Activated CD4-positive, alpha-beta T cell treated with anti-CD3 and anti-CD28 coated beads for 36 hours (primary cell): ENCODE data around the gene CLIP3. TPM values are rescaled to one million over a fixed set of nuclear protein-coding genes. Genes with fewer than 3 reads are reported as not detected.
A peak's percentile ranks its signal among the peaks of the same experiment; 100 is the strongest.
"Not testable (repeated sequence)": the region's sequence is repeated elsewhere in the genome, so short reads cannot be mapped to it uniquely, and the experiment has no call there.

ENCODE experiments used
- ATAC-seq: fragments of 200-7000 bp; cut with Tn5 transposase; one replicate; pipeline ENCODE4 v1.10.0; 2021; ENCODE audit warnings: mild to moderate bottlenecking, moderate library complexity
- CTCF ChIA-PET: fragments of 350-600 bp; sonication (Branson Sonifier 250); formaldehyde crosslinking; loops from one replicate; lab custom pipeline; 2021; ENCODE audit warnings: antibody characterized with exemption; lab: Charles Lee
- POLR2A ChIA-PET: fragments of 350-600 bp; sonication (Branson Sonifier 250); formaldehyde crosslinking; loops from one replicate; lab custom pipeline; 2021; ENCODE audit warnings: antibody characterized with exemption, inconsistent platforms; lab: Charles Lee
- DNase-seq: peaks from one replicate; pipeline ENCODE4 v3.0.0-alpha.2; 2020
- H3K27ac Mint-ChIP-seq: one replicate; pipeline ENCODE4 v1.8.0; 2021; ENCODE audit warnings: mixed read lengths
- H3K27me3 Mint-ChIP-seq: one replicate; pipeline ENCODE4 v1.8.0; 2021; ENCODE audit warnings: mixed read lengths
- H3K36me3 Mint-ChIP-seq: one replicate; pipeline ENCODE4 v1.8.0; 2021; ENCODE audit warnings: low read depth, mixed read lengths
- H3K4me1 Mint-ChIP-seq: one replicate; pipeline ENCODE4 v1.8.0; 2021; ENCODE audit warnings: mixed read lengths
- H3K4me3 Mint-ChIP-seq: one replicate; pipeline ENCODE4 v1.8.0; 2021; ENCODE audit warnings: mild to moderate bottlenecking, moderate library complexity, mixed read lengths
- H3K9me3 Mint-ChIP-seq: one replicate; pipeline ENCODE4 v1.8.0; 2021; ENCODE audit warnings: low read depth, mixed read lengths
- intact Hi-C, 2 experiments: fragments of 100-400 bp; cut with DNase I in 1 of 2; cut with micrococcal nuclease in 1 of 2; formaldehyde crosslinking; loops; one replicate each; pipeline versions ENCODE4 v1.14.2 to v1.15.1; 2022 to 2024; cut with DNase I, micrococcal nuclease
- total RNA-seq, 2 experiments: library from RNA; stranded (reverse); gene quantifications; one replicate each; pipeline ENCODE4 v1.2.3, GENCODE V29; 2021

The CLIP3 gene
- total RNA-seq, 2 experiments from 2014 or later: 0.16 to 0.42 TPM

DNA sequence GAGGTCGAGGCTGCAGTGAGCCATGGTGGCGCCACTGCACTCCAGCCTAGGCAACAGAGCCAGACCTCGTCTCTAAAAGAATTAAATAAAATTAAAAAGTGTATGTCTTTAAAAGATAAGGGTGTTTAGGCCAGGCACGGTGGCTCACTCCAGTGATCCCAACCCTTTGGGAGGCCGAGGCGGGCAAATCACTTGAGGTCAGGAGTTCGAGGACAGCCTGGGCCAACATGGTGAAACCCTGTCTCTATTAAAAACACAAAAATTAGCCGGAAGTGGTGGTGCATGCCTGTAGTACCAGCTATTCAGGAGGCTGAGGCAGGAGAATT is 45.1 kb downstream of the CLIP3 start:
- no peaks in the 10 kb centered on the region for H3K36me3 Mint-ChIP-seq
- intact Hi-C loops: no loop called here

GRCh38 chr19:35986664-35987570 is 45.8 kb downstream of the CLIP3 start:
- H3K4me3 Mint-ChIP-seq: peak overlapping the region; percentile 62
- ChIA-PET CTCF (no interaction called here), POLR2A (no interaction called here)
- peaks cover 35% of the 10 kb centered on the region for H3K27me3 Mint-ChIP-seq
- H3K36me3 Mint-ChIP-seq: no peaks in the 10 kb centered on the region
- DNase-seq (peak; percentile 55), ATAC-seq (peak; percentile 80)
- peaks cover 5% of the 10 kb centered on the region for H3K4me1 Mint-ChIP-seq
- no peak overlapping the region for H3K27ac Mint-ChIP-seq
- intact Hi-C loops: no loop called here
- H3K9me3 Mint-ChIP-seq: no peaks in the 10 kb centered on the region

More for the DNA sequence above, 45.1 kb downstream of the CLIP3 start:
- Mint-ChIP-seq H3K27ac (no peak overlapping the region), H3K27me3 (peaks cover 35% of the 10 kb centered on the region), H3K4me1 (peaks cover 5% of the 10 kb centered on the region), H3K9me3 (no peaks in the 10 kb centered on the region), H3K4me3 (no peak overlapping the region)
- ATAC-seq: no peak
- ChIA-PET POLR2A (no interaction called here), CTCF (no interaction called here)
- DNase-seq: no peak

DNA sequence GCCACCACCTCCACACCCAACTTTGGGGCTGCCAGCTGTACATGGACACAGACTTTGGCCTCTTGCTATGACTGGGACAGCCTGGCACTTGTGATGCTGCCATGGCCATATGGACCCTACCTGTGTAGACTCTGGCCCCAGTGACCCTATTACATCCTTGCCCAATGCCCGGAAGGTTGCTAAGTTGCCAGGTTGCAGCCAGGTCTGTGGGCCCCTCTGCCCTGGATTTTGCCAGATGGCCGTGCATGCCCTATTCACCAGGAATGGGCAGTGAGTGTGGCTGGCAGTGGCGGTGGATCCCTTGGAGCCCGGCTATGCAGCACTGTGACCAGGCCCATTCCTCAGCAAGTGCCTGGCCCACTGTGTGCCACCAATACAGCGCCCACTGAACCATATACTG is 46.6 kb downstream of the CLIP3 start:
- POLR2A ChIA-PET: no interaction called here
- intact Hi-C loops: no loop called here
- H3K27ac Mint-ChIP-seq: no peak overlapping the region
- no peak overlapping the region for H3K4me3 Mint-ChIP-seq
- H3K9me3 Mint-ChIP-seq: no peaks in the 10 kb centered on the region
- ATAC-seq (no peak), DNase-seq (no peak)
- H3K36me3 Mint-ChIP-seq: no peaks in the 10 kb centered on the region
- peaks cover 35% of the 10 kb centered on the region for H3K27me3 Mint-ChIP-seq
- H3K4me1 Mint-ChIP-seq: peaks cover 5% of the 10 kb centered on the region
- CTCF ChIA-PET: no interaction called here

GRCh38 chr19:35983177-35983576 is 49.5 kb downstream of the CLIP3 start:
- no peak overlapping the region for H3K27ac Mint-ChIP-seq
- H3K4me3 Mint-ChIP-seq: no peak overlapping the region
- no peak for ATAC-seq
- ChIA-PET CTCF (no interaction called here), POLR2A (interaction anchor here (0.6 kb wide), 1 partner anchor 131 kb away, joined by 4 read pairs; the partner anchor contains the start of gene POLR2I)
- intact Hi-C loops: no loop called here
- H3K36me3 Mint-ChIP-seq: no peaks in the 10 kb centered on the region
- no peaks in the 10 kb centered on the region for H3K9me3 Mint-ChIP-seq
- peaks cover 5% of the 10 kb centered on the region for H3K4me1 Mint-ChIP-seq
- no peak for DNase-seq
- H3K27me3 Mint-ChIP-seq: peaks cover 48% of the 10 kb centered on the region

DNA sequence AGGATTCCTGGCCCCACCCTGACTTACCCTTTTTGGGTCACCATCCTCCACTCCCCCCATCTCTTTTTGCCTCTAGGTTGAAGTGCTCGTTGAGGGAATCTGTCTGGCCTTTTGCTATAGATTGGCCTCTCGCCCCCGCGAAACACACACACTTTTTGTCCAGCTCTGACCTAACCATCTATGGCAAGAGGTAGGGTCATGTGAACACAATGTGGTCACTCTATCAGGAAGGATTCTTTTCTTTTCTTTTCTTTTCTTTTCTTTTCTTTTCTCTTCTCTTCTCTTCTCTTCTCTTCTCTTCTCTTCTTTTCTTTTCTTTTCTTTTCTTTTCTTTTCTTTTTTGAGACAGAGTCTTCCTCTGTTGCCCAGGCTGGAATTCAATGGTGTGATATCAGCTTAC is 51.7 kb downstream of the CLIP3 start:
- H3K36me3 Mint-ChIP-seq, DNase-seq, POLR2A ChIA-PET, H3K9me3 Mint-ChIP-seq, intact Hi-C loops, H3K27ac Mint-ChIP-seq, H3K4me1 Mint-ChIP-seq, ATAC-seq, H3K4me3 Mint-ChIP-seq: not testable (repeated sequence)
- peaks cover 42% of the 10 kb centered on the region for H3K27me3 Mint-ChIP-seq
- CTCF ChIA-PET: interaction anchor here (1.0 kb wide), 1 partner anchor 80 kb away, joined by 4 read pairs; no protein-coding TSS in a partner anchor

DNA sequence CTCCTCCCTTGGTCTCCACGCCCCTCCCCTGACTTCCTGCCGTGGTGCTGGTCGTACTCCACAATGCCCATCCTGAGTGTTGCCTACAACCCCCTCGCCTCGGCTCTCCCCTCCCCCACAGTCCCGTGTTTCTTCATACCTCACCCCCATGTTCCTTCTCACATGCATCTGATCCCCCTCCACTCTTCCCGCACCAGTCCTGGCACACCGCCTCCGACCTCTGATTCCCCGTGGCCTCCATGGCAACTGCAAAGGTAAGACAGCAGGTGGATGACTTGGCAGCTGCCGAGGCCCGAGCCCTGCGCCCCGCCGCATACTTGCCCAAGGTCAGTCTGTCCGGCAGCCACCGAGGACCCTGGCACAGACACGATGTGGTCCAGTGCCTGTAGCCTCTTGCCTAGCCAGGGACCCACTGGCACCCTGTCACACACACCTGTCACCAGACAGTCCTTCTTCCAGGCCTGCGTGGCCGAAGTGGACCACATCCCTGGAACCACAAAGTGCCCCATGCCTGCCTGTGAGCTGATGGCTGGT is 53.8 kb downstream of the CLIP3 start:
- ATAC-seq (no peak), DNase-seq (no peak)
- no peak overlapping the region for H3K27ac Mint-ChIP-seq
- intact Hi-C loops: no loop called here
- H3K4me3 Mint-ChIP-seq: no peak overlapping the region
- H3K27me3 Mint-ChIP-seq: peaks cover 28% of the 10 kb centered on the region
- ChIA-PET CTCF (interaction anchor here (0.6 kb wide), 1 partner anchor 837 kb away, joined by 3 read pairs; no protein-coding TSS in a partner anchor), POLR2A (no interaction called here)
- H3K36me3 Mint-ChIP-seq: no peaks in the 10 kb centered on the region
- no peaks in the 10 kb centered on the region for H3K9me3 Mint-ChIP-seq
- no peaks in the 10 kb centered on the region for H3K4me1 Mint-ChIP-seq

DNA sequence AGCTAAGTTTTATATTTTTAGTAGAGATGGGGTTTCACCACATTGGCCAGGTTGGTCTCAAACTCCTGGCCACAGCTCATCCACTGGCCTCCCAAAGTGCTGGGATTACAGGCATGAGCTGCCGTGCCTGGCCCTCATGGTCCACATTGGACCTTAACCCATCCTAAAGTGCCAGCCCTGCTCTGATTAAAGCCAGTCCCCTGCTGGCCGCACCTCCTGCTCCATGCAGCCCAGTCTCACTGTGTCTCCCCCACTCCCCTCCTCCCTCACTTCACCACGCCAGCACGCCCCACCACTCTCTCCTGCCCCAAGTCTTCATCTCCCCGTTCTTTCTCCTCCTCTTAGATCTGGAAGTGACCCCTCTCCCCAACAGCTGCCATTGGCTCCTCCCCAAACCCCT is 54.4 kb downstream of the CLIP3 start:
- H3K27me3 Mint-ChIP-seq: peaks cover 23% of the 10 kb centered on the region

DNA sequence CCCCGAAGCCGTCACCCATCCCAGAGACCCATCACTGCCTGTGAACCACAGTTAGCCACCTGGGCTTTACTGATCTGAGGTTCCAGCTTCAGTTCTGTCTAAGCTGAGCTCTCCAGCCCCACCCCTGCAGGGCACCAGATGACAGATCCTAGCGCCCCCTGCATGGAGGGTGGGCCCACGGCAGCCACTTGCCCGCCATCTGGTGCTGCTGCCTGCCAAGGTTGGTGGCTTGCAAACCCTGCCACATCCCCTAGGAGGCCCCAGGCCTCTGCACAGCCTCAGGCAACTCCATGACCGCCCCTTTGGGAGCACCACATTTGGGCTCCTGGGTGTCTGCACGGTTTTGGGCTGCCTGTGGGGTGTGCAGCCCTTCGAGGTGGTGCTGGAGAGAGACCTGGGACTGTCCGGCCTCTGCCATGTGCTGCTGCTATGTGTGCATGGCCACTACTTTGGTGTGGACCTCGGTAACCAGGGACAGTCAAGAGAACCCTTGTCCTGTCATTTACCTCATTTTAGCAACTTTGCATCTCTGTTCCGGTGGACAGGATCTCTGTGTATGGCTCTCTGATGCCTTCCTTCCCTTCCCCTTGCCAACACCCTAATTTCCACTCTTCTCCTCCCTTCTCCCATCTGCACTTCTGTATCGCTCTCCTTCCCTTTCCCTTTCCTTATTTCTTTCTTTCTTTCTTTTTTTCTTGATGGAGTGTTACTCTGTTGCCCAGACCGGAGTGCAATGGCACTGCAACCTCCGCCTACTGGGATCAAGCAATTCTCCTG is 55.0 kb downstream of the CLIP3 start:
- Mint-ChIP-seq H3K9me3 (no peaks in the 10 kb centered on the region), H3K4me1 (no peaks in the 10 kb centered on the region), H3K36me3 (no peaks in the 10 kb centered on the region), H3K27ac (no peak overlapping the region), H3K4me3 (no peak overlapping the region), H3K27me3 (peaks cover 19% of the 10 kb centered on the region)
- intact Hi-C loops: no loop called here
- CTCF ChIA-PET: no interaction called here
- peak; percentile 87 for ATAC-seq
- peak; percentile 63 for DNase-seq
- POLR2A ChIA-PET: no interaction called here

More for the DNA sequence above, 54.4 kb downstream of the CLIP3 start:
- intact Hi-C loops: no loop called here
- no peak for ATAC-seq
- Mint-ChIP-seq H3K36me3 (no peaks in the 10 kb centered on the region), H3K9me3 (no peaks in the 10 kb centered on the region), H3K4me1 (no peaks in the 10 kb centered on the region), H3K4me3 (no peak overlapping the region), H3K27ac (no peak overlapping the region)
- POLR2A ChIA-PET: no interaction called here
- DNase-seq: no peak
- CTCF ChIA-PET: no interaction called here

GRCh38 chr19:35975608-35976214 is 57.0 kb downstream of the CLIP3 start:
- H3K9me3 Mint-ChIP-seq: no peaks in the 10 kb centered on the region
- H3K4me3 Mint-ChIP-seq: no peak overlapping the region
- no peaks in the 10 kb centered on the region for H3K4me1 Mint-ChIP-seq
- no peak overlapping the region for H3K27ac Mint-ChIP-seq
- ChIA-PET CTCF (interaction anchor here (0.6 to 1.0 kb wide), 2 partner anchors 9 to 234 kb away, joined by 3 read pairs; no protein-coding TSS in a partner anchor), POLR2A (no interaction called here)
- H3K27me3 Mint-ChIP-seq: peaks cover 16% of the 10 kb centered on the region
- H3K36me3 Mint-ChIP-seq: no peaks in the 10 kb centered on the region
- no peak for ATAC-seq
- intact Hi-C loops: no loop called here
- DNase-seq: peak; percentile 47

DNA sequence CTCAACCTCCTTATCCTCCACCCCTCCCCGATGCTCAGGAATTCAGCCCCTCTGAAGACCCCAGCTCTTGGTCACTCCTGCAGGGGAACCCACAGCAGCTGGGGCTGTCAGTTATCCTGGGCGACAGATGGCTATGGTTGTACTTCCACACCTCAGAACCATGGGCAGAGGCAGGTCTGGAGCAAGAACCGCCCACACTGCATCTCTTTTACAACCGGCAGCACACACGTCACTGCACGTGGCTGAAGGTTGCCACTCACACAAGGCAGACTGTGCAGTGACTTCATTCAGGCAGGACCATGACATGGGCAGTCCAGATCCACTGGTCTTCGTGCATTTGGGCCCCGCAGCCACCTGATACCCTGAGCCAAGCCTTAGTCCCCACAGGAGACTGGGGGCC is 59.2 kb downstream of the CLIP3 start:
- ChIA-PET CTCF (no interaction called here), POLR2A (no interaction called here)
- H3K4me1 Mint-ChIP-seq: peaks cover 5% of the 10 kb centered on the region
- H3K36me3 Mint-ChIP-seq: no peaks in the 10 kb centered on the region
- DNase-seq (no peak), ATAC-seq (peak; percentile 26)
- no peak overlapping the region for H3K4me3 Mint-ChIP-seq
- no peak overlapping the region for H3K27ac Mint-ChIP-seq
- H3K27me3 Mint-ChIP-seq: peaks cover 7% of the 10 kb centered on the region
- no peaks in the 10 kb centered on the region for H3K9me3 Mint-ChIP-seq
- intact Hi-C loops: no loop called here

DNA sequence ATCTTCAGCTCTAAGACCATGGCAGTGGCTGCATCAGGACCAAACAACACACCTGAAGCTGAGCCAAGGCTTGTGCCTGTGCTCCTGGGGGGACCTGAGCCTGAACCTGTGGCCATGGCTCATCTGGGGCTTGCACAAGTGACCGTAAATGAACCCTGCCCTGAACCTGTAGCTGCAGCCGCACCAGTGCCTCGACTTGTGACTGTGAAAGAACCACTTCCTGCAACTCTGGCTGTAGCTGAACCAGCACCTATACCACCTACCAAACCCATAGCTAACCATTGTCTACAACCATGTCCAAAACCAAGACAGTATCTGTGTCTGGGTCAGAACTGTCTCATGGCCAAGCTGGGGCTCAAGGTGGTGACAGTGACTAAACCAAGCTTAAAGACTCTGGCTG is 65.9 kb downstream of the CLIP3 start:
- Mint-ChIP-seq H3K4me1 (peaks cover 5% of the 10 kb centered on the region), H3K36me3 (no peaks in the 10 kb centered on the region), H3K27ac (no peak overlapping the region), H3K27me3 (peaks cover 5% of the 10 kb centered on the region), H3K9me3 (no peaks in the 10 kb centered on the region), H3K4me3 (no peak overlapping the region)
- intact Hi-C loops: no loop called here
- ATAC-seq: no peak
- ChIA-PET CTCF (interaction anchor here (0.6 to 1.4 kb wide), 4 partner anchors 9 to 326 kb away, joined by 3 read pairs; no protein-coding TSS in a partner anchor), POLR2A (no interaction called here)
- no peak for DNase-seq
